HG03342 (cell line): ENCODE results near the gene GYG2.
"Not testable (repeated sequence)": the region's sequence is repeated elsewhere in the genome, so short reads cannot be mapped to it uniquely, and the experiment has no call there.

Experiments used
- ATAC-seq: cut with Tn5 transposase; IDR thresholded peaks from one replicate; pipeline ENCODE4 v1.9.1; 2021; ENCODE audit warnings: mild to moderate bottlenecking, moderate library complexity; ENCODE audit not compliant: unreplicated experiment

The GYG2 gene

DNA sequence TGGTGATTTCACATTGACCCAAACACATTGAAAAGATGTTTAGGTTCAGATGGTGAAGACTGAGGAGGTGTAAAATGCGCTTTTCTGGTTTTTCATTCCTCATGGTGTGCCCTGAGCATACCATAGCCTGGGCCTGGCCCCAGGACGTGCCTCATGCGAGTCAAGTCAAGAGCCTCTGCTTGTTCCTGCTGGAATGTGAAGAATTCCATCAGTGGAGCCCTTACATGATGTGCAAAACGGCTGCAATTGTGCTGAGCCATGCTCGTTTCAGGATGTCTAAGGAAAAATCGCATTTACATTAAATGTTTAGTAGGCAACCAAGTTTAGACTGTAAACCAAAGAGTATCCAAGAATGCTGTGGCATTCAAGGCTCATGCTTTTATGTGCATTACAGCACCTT is 34.9 kb downstream of the GYG2 start:
- ATAC-seq, result no peak

DNA sequence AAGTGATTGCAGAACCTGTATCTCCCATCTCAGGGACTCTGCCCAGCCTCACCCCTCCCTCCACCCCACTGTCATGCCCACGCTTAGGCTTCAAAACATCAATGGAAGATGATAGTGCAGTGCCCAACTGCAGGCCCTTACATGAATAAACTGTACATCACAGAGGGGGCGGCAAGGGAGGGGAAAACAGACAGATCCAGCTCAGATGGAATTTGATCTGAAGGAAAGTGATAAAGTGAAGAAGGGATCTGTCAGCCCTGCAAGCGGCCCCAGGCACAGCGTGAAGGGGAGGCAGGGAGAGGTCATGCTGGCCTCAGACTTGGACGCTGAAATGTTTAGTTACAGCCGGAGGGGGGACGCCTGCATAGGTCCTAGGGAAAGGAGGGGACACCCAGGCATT is 38.5 kb downstream of the GYG2 start:
- ATAC-seq, result no peak

DNA sequence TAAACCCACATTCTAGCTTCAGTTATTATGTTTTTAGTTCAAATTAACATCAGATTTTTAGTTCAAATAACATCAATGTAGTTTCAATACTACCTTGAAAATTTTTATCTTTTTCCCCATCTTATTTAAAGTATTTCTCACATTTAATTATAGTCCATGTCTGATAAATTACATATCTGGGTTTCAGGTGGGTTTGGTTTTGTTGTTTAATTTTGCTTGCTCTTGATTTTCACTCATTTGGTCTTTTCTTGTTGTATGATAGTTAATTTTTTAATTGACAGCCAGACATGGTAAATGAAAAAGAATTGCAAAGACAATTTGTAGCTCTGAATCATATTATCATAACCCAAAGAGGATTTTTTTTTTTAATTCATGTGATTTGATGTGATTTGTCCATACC is 41.9 kb downstream of the GYG2 start:
- no peak for ATAC-seq

DNA sequence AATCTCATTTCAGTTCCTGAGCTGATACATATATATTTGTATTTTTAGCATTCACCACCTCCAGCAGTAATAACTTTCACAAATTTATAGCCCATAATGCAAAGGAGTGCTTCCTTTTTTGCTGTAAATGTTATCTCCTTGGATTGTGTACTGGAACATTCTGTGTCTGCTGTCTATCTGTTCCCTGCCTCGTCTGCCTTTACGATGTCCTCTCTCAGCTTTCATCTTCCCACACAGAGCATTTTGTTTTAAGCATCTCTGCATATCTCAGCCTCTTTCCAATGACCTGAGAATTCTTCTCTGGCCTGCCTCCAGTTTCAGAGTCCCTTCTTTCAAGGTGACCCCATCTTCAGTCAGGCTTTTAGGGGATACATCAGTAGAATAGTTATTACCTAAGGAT is 43.1 kb downstream of the GYG2 start:
- no peak for ATAC-seq

DNA sequence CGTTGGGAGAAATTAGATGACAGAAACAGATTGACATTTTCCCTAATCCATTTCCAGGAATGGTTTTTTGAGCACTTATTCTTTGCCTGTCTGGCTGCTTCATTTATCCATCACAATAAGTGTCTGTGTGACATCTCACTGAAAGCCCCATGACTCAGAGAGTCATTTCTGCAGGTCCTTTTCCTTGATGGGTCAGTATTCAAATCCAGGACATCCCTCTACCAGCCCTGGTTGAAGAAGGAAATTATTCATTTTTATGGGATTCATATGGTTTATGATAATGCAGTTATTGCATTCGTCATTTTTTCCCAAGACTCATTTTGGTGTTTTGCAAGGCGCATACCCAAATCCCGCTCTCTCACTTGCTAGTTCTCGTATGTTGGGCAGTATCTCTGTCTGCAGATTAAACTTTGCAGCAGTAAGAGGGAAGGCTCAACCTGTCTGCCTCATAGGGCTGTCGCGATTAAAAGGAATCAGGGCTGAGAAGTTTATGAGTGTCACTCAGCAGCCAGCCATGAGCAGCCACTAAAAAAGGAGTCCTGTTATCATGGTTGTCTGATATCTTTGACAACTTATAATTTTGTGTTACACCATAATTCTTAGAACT is 44.0 kb downstream of the GYG2 start:
- no peak for ATAC-seq

DNA sequence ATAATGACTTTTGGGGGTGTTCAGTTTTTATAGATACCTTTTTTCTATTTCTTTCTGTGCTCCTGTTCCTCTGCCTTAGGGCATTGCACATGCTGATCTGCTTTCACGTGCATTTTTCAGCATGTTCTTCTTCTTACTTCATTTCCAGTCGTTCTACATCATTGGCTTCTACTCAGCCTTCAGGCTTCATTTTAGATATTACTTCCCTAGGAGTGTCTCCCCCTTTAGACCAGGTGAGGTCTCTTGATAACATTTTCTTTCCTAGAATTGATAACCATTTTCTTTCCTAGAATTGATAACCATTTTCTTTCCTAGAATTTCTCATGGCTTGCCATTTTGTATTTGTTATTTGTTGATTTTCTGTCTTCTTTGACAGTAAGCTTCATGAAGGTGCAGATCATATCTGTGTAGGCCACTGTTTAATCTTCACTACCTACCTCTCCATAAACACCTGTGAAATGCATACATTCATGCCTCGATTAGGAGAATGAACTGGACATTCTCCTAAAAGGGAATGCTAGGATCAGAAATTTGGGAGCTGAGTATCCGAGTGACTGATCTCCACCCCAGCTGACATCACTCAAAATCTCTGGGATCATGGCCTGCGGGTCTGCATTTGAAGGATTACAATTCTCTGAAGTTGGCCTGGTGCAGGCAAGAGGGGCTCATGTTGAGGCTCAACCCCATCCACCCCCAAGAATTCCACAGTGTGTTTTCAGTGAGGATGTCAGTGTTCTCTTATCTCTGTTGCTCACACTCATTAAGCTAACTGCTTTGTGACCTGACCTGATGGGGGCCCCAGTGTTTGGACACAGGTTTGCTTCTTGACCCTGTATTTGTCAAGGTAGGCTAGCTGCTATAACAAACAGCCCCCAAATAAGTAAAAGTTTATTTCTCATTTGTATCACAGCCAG is 45.7 kb downstream of the GYG2 start:
- ATAC-seq, result no peak

DNA sequence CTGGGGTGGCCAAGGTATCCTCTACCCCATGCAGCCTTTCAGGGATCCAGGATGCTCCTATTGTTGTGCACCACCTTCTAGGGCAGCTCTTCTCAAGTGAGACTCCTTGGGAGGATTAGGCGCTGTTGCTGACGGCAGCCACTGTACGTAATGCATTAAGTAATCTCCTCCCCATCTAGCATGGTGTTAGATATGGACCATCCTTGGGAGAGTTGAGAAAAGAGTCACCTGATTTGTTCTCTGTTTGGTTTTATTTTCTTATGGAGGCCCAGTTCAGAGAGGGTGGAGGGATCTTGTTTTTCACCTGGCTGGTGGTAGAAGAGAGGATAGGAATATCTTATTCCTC is 46.4 kb downstream of the GYG2 start:
- ATAC-seq, result no peak

DNA sequence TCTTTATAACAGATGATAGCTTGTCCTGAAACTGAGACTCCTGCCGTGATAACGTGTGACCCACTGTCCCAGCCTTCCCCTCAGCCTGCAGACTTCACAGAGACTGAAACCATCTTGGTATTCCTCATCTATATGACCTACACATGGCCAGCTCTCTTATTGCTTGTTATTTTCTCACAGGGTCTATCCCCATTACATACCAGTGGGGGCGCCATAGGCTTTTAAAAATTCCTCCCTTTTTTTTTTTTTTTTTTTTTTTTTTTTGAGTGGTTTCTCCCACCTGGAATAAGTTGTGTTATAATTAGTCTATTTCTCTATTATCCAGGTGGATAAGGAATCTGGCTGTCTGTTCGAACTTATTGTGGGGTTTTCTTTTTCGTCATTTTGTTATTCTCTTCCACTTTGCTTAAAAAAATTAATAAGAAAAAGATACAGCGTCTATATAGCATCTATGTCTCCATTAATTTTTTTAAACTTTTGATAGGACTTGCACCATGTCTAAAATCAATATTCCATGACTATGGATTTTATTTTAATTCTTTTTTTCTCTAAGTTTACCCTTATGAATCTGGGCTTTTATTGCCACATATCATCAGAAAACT is 47.2 kb downstream of the GYG2 start:
- no peak for ATAC-seq

DNA sequence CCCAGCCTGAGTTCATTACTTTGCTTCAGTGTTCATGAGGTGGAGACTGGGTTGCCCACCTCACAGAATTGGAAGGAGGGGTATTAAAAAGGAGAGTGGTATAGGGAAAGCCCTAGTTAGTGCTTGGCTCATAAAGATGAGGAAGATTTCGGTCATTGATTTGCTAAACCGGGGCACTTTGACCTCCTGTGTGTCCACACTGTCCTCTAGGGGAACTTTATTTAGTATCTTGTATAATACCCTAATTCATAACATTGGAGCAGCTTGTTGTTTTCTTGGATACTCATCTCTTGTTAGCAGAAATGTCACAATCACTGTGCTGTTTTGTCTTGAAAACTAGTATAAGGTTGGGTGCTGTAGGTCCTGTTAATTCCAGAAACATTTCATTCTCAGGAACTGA is 49.8 kb downstream of the GYG2 start:
- no peak for ATAC-seq

DNA sequence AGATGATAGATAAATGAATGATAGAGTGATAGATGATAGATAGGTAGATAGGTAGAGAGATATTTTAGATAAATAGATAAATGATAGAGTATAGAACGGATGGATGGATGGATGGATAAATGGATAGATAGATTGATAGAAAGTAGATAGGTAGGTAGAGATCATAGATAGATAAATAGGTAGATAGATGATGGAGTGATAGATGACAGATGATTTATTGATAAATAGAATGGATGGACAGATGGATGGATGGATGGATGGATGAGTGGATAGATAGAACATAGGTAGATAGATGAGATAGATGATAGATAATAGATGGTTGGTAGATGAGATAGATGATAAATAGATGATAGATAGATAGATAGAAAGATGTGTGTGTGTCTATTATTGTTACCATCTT is 50.9 kb downstream of the GYG2 start:
- ATAC-seq, result no peak

DNA sequence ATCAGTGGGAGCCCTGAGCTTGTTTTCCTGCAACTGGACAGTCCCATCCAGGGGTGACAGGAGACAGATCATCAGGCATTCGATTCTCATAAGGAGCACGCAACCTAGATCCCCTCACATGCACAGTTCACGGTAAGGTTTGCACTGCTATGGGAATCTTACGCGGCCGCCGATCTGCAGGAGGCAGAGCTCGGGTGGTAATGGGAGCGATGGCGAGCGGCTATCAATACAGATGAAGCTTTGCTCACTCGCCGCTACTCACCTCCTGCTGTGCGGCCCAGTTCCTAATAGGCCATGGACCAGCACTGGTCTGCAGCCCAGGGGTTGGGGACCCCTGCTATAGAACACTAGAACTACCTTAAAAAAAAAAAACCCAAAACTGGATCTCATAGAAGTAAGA is 55.0 kb downstream of the GYG2 start:
- ATAC-seq, result no peak

DNA sequence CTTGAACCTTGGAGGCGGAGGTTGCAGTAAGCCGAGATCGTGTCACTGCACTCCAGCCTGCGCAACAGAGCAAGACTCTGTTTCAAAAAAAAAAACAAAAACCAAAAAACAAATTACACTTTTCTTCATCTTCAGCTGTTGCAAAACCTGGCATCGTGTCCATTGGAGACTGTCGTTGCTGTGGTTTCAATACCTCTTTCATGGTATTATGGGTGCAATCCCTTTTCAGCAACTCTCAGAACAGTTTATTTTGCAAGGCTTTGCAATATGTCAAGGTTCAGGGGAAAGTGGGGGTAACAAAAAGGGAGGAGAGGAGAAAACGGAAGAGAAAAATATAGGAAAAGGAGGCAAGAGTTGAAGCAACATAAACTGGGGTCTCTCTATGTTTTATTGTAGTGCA is 59.6 kb downstream of the GYG2 start:
- no peak for ATAC-seq

DNA sequence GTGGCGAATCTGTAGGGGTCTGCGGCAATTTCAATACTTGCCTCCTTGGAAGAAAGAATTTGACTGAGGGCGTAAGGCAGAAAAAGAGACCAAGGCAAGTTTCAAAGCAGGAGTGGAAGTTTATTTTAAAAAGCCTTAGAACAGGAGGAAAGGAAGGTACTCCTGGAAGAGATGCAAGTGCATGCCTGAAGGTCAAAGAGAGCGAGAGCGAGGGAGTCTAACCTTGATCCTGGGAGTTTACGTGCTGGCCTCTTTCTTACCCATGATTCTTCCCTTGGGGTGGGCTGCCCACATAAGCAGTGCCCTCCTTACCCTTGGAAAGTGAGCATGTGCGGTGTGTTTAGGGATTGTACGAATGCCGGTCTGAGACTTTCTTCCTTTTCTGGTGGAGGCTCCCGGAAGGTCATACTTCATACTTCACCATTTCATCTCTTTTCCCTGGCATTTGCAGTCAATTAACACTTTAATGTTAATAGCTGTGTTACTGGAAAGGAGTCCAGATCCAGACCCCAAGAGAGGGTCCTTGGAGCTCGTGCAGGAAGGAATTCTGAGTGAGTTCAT is 60.4 kb downstream of the GYG2 start:
- no peak for ATAC-seq

DNA sequence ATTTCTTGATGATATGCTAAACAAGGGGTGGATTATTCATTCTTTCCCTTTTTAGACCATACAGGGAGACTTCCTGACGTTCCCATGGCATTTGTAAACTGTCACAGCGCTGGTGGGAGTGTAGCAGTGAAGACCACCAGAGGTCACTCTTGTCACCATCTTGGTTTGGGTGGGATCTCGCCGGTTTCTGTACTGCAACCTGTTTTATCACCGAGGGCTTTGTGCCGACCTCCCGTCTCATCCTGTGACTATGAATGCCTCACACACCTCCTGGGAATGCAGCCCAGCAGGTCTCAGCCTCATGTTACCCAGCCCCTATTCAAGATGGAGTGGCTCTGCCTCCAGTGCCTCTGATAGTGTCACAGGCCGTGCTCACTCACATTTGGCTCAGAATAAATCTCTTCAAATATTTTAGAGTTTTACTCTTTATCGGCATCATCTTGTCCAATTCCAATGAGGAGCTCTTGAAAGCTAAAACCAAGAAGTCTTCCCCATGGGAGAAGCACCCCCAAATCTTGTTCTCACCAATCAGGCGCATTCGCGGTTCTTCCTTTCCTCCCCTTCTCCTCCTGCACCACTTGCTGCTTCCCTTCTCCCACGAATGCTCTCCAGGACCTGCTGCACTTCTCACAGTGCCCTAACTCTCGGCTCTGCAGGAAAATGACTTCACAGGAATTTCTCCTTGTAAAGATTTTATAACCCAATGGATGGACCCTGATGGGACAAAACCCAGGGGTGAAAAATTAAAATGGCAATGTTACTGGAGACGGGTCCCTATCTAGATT is 61.2 kb downstream of the GYG2 start:
- not testable (repeated sequence) for ATAC-seq

DNA sequence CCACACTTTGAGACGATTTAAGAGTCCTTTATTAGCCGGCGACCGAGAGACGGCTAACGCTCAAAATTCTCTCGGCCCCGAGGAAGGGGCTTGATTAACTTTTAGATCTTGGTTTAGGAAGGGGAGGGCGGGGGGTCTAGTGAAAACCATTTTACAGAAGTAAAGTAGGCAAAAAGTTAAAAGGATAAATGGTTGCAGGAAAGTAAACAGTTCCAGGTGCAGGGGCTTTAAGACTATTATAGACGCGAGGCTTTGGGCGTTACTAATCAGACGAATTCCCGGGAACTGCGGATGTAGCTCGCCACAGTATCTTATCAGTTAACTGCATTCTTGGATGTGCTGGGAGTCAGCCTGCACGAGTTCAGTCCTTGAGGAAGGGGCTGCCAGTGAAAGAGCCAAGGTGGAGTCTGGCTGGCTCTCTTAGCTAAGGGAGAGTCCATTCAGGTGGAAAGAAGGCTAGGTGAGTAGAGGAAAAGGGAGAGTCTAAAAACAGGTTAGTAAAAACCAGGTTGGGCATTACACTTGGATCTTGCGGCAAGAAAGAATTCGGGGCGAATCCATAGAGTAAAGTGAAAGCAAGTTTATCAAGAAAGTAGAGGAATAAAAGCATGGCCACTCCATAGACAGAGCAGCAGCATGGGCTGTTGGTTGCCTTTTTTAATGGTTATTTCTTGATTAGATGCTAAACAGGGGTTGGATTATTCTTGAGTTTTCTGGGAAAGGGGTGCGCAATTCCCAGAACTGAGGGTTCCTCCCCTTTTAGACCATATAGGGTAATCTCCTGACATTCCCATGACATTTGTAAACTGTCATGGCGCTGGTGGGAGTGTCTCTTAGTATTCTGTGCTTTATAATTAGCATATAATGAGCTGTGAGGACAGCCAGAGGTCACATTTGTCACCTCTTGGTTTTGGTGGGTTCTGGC is 62.1 kb downstream of the GYG2 start:
- not testable (repeated sequence) for ATAC-seq

DNA sequence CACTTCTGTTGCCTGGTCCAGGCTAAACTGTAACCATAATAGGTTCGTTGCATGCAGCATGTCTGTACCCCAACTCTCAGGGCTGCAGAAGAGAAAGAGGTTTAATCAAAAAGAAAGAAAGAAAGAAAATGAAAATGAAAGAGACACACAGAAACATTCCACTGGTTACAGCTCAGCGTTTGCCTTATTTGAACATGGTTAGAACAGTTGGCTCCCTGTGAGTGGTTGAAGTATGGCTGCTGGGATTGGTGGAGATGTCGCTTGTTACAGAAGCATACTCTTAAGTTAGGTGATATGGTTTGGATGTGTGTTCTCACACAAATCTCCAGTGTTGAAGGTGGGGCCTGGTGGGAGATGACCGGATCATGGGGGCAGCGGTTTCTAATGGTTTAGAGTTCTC is 64.1 kb downstream of the GYG2 start:
- ATAC-seq, result no peak

DNA sequence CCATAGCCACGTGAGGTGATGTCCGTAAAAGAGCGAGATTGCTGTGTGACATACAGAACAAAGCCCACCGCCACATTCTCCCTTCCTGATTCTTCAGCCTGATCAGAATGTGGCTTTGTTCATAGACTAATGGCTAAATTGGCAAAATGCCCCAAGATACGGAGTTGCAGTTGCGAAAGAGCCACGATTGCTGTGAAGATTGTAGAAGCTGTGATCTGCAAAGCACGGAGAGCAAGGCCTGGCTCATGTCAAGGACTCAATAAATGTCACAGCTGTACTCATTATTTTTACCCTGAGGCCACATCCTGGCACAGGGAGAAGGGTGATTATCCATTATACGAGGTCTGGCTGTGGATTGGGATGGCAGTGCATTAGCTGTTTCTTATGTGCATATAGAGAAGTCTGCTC is 66.2 kb downstream of the GYG2 start:
- no peak for ATAC-seq

DNA sequence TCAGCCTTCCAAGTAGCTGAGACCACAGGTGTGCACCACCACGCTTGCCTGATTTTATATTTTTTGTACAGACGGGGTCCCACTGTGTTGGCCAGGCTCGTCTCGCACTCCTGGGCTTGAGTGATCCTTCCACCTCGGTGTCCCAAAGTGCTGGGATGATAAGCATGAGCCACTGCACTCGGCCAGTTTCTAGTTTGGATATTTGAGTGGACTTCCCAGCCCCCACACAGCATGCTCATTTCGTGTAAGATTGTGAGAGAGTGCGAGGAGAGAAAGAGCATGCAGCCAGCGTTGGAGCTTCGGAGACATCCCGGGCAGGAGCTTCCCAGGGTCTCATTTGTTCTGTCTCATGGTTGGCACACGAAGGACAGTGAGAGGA is 68.6 kb downstream of the GYG2 start:
- no peak for ATAC-seq

DNA sequence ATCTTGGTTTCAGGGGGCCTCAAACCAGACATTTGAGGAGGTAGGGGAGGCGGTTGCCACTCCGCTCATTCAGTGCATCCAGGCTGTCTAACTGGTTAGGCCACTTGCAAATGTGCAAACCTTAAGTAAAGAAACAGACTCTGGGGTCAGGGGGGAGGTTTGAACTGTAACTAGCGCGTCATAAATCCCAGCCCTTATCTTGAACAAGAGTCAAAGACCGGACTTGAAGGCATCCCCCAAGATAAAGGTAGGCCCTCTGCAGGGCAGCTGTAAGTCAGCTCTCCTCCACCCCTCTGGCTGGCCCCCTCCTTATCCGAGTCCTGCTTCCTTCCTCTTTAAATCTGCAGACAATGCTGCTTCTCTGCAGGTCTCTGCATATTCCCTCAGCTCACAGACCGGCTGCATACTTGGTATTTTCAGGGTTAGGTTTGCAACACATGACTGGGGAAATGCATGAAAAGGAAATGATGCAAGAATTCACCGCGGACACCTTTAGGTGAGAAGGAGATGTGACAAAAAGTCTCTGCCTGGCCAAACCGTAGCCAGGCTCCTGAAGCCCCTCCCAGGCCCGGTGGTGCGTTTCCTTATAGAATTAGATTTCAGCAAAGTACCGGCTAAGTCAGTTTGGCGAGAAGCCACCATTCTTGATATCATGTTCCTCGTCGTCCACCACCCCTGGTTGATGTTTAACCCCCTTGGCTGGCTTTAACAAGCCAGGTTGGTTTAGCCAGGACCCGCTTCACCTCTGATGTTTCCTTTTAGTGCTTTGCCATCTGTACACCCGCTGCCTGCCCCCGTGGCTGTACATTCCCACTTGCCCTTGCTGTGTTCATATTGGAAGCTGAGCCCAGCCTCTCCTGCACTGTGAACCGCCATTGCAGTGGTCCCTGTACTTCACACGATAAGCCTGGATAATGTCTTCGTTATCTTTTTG is 69.2 kb downstream of the GYG2 start:
- not testable (repeated sequence) for ATAC-seq
